Gastrocnemius medialis (tissue), 4 donors: ENCODE data around the gene HIRA.

Experiments
- POLR2A ChIP-seq, 2 donors: fragments of 450-650 bp; IDR thresholded peaks; one replicate each; pipeline ENCODE4 v1.6.1; 2017; ENCODE audit warnings: antibody characterized with exemption in 2 of 2, mild to moderate bottlenecking in 2 of 2, moderate library complexity in 2 of 2
- TF ChIP-seq, protein P1 (sequence below), 5 experiments: fragments of 450-650 bp in 3 of 5; fragments of 200-600 bp in 2 of 5; sonication (generic) in 2 of 5; IDR thresholded peaks in 4 of 5; conservative IDR thresholded peaks in 1 of 5; 1 replicate in 4 of 5; 2 replicates in 1 of 5; pipeline ENCODE4 v1.5.1; 2016 to 2019; ENCODE audit warnings: antibody characterized with exemption in 5 of 5, mild to moderate bottlenecking in 3 of 5, moderate library complexity in 3 of 5

DNA sequence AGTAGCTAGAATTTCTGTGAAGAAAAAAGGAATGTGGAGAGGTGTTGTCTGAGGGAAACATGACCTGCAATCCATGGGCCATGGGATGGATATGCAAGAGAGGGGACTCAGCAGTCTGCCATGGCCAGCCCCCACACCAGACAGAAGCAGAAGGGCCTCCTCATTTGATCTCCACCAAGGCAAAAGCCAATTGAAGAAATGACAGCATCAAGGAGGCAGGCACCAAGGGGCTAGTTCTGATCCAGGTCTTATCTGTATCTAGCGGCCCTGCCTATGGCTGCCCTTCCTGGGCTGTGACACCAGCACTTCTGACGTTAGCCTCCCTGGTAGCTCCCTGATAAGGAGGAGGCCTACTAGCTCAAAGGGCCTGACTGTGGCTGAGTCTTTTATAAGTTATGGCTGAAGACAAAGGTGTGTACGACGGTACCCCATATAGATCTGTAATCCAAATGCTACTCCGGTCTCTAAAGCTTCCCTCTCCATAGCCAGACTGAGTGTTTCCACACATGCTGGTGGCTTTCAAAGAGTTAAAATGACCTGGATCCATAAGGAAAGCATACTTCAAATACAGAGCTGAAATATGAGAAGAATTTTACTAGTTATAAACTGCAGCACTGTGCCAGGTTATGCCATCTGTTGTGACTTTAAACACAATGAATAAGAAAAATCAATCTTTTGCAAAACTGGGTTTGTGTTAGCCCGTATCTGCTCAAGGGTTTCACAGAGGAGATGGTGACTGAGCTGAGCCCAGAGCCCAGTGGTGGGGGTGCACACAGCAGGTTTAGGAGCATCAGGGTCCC, 34.4 kb downstream of the HIRA start:
- no peak for TF ChIP-seq POLR2A (IDR thresholded peaks at IDR 0.05)
- TF ChIP-seq, protein P1, sequence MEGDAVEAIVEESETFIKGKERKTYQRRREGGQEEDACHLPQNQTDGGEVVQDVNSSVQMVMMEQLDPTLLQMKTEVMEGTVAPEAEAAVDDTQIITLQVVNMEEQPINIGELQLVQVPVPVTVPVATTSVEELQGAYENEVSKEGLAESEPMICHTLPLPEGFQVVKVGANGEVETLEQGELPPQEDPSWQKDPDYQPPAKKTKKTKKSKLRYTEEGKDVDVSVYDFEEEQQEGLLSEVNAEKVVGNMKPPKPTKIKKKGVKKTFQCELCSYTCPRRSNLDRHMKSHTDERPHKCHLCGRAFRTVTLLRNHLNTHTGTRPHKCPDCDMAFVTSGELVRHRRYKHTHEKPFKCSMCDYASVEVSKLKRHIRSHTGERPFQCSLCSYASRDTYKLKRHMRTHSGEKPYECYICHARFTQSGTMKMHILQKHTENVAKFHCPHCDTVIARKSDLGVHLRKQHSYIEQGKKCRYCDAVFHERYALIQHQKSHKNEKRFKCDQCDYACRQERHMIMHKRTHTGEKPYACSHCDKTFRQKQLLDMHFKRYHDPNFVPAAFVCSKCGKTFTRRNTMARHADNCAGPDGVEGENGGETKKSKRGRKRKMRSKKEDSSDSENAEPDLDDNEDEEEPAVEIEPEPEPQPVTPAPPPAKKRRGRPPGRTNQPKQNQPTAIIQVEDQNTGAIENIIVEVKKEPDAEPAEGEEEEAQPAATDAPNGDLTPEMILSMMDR (IDR thresholded peaks at IDR 0.05 in 4 of 5, conservative IDR thresholded peaks at IDR 0.05 in 1 of 5): no peak
